NCI-H69 (cell line): ENCODE data around the gene PLPPR3.

Experiments
- DNase-seq: peaks from one replicate; lab custom pipeline; 2025; lab: John Stamatoyannopoulos, UW

Gene PLPPR3

GRCh38 chr19:808423-808775, 13.4 kb downstream of the PLPPR3 start:
- no peak for DNase-seq

DNA sequence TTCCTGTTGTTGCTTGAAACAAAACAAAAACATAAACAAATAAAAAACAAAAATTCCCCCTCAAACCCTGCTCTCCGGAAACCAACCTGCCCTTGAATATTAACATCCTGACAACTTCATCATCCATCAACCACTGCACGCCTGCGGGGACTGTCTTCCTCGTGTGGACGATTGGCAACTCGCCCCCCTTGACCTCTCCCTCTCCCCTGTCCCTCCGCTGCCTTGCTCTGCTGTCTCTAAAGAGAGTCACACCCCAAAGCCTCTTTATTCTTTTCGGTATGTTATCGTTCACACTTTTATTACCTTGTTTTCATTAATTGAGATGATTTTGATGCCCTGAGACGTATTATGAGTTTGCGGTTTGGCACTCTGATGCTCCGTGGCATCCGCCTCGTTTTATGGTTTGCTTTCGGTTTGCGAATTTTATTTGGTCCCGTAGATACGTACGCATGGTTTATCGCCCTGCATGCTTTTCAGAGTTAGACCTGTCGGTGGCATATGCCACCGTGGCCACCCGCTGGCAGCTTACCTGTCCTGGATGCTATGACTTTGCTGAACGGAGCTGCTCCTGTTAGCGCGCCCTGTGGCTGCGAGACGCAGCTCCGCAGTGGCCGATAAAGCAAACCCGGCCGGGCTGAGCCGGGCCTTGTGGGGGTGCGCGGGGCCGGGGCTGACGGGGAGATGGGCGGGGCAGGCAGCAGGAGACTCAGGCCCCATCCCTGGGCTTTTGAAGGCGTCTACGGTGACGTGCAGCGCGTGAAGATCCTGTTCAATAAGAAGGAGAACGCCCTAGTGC, 13.9 kb downstream of the PLPPR3 start:
- DNase-seq, result no peak

DNA sequence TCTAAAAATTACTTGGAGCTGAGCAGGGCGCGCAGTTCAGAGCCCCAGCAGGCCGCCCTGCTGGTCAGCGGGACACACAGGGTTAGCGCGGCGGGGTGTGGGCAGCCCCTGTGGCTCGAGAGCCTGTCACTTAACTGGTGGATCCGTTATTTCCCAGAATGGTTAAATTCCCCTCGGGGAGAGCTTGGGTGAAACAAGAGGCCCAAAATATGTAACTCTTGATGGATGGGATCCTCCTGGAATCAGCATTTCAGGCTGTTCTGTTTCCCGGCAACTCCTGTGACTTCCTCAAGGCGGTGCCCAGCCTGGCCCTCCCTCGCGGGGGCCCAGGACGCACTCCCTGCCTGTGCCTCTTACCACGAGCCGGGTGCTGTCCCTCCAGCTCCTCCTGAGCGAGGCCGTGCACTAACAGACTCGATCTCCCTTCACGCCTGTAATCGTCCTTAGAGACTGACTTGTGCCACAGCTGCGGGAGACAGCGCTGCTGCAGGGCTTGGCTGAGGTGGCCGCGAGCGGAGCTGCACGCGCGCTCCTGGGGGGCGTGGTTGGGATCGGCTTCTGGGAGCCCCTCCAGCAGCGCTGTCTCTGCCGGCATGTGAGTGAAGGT, 14.8 kb downstream of the PLPPR3 start:
- DNase-seq, result no peak

GRCh38 chr19:805600-806550, 15.9 kb downstream of the PLPPR3 start:
- DNase-seq, result no peak

DNA sequence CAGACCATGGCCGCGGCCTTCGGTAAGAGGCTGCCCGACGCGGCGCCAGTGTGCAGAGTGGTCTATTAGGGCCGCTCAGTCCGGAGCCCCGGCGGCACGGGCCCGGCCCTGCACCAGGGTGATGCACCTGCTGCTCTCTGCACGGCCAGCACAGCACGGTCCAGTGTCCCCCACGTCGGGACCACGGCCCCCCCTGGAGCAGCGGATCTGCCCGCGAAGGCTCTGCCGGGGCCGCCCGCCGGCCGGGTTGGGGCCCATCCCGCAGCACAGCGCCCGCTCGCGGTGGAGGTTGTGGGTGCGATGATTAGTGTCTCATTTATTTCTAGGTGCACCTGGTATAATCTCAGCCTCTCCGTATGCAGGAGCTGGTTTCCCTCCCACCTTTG, 16.6 kb downstream of the PLPPR3 start:
- no peak for DNase-seq

GRCh38 chr19:804419-805165, 17.2 kb downstream of the PLPPR3 start:
- no peak for DNase-seq

DNA sequence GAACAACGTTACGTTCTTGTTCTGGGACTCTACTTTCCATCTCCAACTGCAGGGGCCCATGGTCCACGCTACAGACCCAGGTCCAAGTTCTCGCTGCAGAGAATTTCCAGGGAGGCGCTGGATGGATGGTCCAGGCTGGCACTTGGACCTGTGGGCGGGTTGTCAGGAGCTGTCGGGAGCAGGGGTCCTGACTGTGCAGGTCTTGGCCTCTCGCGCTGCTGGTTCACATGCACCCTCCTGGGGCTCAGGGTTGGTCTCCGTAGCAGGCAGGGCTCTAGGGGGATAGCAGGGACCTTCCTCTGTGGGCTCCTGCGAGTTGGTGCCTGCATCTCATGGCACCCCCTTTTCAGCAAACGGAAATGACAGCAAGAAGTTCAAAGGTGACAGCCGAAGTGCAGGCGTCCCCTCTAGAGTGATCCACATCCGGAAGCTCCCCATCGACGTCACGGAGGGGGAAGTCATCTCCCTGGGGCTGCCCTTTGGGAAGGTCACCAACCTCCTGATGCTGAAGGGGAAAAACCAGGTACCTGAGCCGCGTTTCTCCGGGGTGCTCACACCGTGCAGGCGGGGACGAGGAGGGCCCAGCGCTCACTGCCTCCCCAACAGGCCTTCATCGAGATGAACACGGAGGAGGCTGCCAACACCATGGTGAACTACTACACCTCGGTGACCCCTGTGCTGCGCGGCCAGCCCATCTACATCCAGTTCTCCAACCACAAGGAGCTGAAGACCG, 17.9 kb downstream of the PLPPR3 start:
- DNase-seq, result no peak

- DNase-seq, result no peak
These were observed 18.6 kb downstream of the PLPPR3 start for GRCh38 chr19:803099-803561.

- DNase-seq, result no peak
These were observed 19.2 kb downstream of the PLPPR3 start for GRCh38 chr19:802498-803098.

GRCh38 chr19:801861-802497, 19.8 kb downstream of the PLPPR3 start:
- no peak for DNase-seq

DNA sequence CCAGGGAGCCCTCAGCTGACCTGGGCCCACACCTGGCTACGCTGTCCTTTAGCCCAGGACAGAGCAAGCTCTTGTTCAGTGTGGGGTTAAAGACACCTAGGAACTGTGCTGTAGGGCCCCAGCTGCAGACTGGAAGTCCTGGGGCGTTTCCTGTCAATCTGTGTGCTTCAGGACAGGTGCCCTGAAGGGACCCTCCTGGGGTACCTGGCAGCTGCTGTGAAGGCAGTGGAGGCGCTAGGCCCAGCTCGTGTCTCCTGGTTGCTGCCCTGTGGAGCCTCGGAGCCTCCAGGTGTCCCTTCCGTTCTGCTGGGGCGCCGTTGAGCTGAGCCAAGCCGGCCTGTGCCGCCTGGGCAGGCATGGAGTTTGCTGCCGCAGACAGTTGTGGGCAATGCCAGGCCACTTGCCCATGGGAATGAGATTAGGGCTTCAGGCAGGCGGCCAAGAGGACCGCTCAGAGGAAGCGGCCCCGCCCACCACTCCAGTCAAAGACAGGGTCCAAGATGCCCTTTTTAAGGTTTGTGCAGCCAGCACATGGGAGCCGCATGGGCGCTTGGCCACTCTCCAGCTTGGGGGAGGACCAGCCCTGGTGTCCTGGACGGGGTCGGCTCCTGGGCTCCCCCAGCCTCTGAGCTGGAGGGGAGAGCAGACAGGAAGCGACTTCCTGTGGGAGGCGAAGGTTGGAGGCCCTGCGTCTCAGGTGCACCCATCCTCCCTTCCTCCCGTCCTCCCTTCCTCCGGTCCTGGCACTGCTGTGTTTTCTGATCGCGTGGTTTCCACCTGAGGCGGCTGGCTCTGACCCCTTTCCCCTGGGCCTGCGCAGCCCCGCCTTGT, 20.5 kb downstream of the PLPPR3 start:
- no peak for DNase-seq

GRCh38 chr19:800360-801029, 21.3 kb downstream of the PLPPR3 start:
- DNase-seq, result no peak

DNA sequence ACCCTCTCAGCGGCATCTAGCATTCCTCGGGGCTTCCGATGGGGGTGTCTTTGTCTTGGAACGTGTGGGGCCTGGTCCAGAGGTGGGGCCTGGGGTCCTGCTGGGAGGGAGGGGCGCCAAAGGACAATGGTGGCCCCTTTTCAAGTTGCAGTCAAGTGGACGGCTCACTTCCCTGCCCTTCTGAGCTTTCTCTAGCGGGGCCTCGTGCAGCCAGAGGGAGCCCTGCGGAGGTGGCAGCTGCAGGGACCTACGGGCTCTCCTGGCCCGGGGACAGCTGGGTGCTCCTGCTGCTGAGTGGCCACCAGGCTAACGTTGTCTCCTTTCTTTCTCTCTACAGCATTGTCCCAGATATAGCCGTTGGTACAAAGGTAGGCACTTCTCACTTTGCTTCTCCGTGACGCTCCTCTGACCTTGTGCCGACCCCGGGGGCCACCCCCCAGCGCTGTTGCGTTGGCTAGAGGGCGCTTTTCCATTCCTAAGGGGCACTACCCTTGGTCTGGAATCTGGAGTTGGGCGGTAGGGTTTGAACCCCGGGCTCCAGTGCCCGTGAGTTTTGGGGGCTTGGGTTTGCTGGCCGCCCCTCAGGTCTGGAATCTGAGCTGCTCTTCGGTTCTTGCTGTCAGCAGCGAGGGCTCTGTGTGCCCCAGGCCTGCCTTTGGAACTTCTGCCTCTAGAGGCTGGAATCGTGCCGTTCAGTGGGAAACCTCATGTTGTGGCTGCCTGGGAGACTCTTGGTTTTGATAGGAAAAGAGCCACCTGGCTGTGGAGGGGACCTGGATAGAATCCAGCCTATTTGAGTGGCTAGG, 22.5 kb downstream of the PLPPR3 start:
- peak; percentile 22 for DNase-seq

- no peak for DNase-seq
These were observed 23.2 kb downstream of the PLPPR3 start for GRCh38 chr19:798415-799075.

DNA sequence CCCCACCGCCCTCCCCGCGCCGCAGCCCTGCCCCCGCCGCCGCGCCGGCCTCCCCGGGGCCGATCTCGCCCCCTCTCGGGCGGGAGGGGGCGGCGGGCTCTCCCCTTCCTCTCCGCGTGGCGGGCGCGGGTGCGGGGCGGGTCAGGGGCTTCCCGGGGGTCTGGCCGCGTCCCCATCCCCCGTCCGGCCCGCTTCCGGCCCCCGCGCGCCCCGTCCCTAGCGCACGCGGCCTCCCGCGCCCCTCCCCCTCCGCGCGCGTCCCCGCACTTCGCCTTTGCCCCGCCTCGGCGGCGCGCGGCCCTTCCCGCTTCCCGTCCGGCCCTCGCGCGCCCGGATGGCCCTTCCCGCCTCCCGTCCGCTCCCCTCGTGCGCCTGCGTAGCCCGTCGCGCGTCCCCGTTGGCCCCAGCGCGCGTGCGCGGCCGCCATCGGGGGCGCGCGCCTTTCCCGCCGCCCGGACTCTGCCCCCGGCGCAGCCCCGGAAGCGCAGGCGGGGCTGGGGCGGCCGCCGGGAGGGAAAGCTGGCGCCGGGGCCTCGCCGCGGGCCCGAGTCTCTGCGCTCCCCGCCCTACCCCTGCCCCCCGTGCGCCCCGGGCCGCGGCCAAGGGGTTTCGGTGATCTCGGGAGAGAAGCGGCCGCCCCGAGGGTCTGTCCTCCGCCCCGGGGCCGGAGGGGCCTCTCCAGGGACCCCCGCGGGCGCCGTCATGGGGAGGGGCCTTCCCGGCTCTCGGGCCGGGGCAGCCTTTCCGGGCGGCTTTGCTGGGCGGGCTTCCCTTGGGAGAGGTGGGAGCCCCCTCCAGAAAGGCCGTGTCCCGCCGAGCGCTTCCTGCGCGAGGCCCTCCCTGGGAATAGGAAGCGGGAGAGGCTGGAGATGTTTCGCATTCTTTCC, 24.0 kb downstream of the PLPPR3 start:
- peak; percentile 98 for DNase-seq
